H1 (cell line): ENCODE data around the gene SCRN3. TPM values are rescaled to one million over a fixed set of nuclear protein-coding genes. Genes with fewer than 3 reads are reported as not detected.

ENCODE experiments used
- CTCF ChIA-PET: fragments of 300-600 bp; sonication (Branson Sonifier 250); formaldehyde crosslinking; loops from one replicate; lab custom pipeline; 2021; ENCODE audit not compliant: partially characterized antibody; lab: Charles Lee
- POLR2A ChIA-PET: fragments of 300-600 bp; sonication (Branson Sonifier 250); formaldehyde crosslinking; loops from one replicate; lab custom pipeline; 2021; ENCODE audit warnings: inconsistent platforms; ENCODE audit not compliant: partially characterized antibody; lab: Charles Lee
- DNase-seq, 2 experiments: peaks; one replicate each; pipeline versions ENCODE4 v3.0.0 to v3.0.0-alpha.2; 2010 to 2022; ENCODE audit warnings: low spot score in 2 of 2, low read depth in 1 of 2, mixed read lengths in 1 of 2
- FAIRE-seq: peaks from 2 replicates; lab custom pipeline; 2011; peaks lifted over from hg19 to GRCh38; lab: Jason Lieb, UNC
- H2AFZ ChIP-seq: 2 replicates; pipeline ENCODE4 v1.8.1; 2012; ENCODE audit warnings: low read length, inconsistent platforms
- H2AK5ac ChIP-seq: 2 replicates; pipeline ENCODE4 v1.6.1; 2013; ENCODE audit warnings: low read depth, low read length
- H2BK120ac ChIP-seq: replicated peaks from 2 replicates; pipeline ENCODE3; 2013; ENCODE audit warnings: low read depth, low read length, inconsistent platforms
- H2BK12ac ChIP-seq: 2 replicates; pipeline ENCODE4 v1.6.1; 2013; ENCODE audit warnings: low read depth, low read length
- H2BK15ac ChIP-seq: 2 replicates; pipeline ENCODE4 v1.6.1; 2013; ENCODE audit warnings: low read length
- H2BK20ac ChIP-seq: 2 replicates; pipeline ENCODE4 v1.6.1; 2013; ENCODE audit warnings: low read length
- H2BK5ac ChIP-seq: 2 replicates; pipeline ENCODE4 v1.6.1; 2013; ENCODE audit warnings: low read depth, low read length
- H3K14ac ChIP-seq: 2 replicates; pipeline ENCODE4 v1.6.1; 2013; ENCODE audit warnings: inconsistent platforms; ENCODE audit not compliant: insufficient read length
- H3K18ac ChIP-seq: 2 replicates; pipeline ENCODE4 v1.6.1; 2013; ENCODE audit warnings: low read length; ENCODE audit errors: extremely low read depth
- H3K23ac ChIP-seq: 2 replicates; pipeline ENCODE4 v1.6.1; 2013; ENCODE audit warnings: inconsistent platforms; ENCODE audit not compliant: insufficient read length
- H3K23me2 ChIP-seq: 2 replicates; pipeline ENCODE4 v1.6.1; 2013; ENCODE audit warnings: low read depth, low read length
- H3K27ac ChIP-seq: 2 replicates; pipeline ENCODE4 v1.6.1; 2011; ENCODE audit warnings: low read depth, low read length, inconsistent platforms
- H3K27me3 ChIP-seq, 4 experiments: replicated peaks in 1 of 4; 1 replicate in 1 of 4; 2 replicates in 3 of 4; pipeline versions ENCODE4 v1.6.1 to v1.8.1; 2011 to 2013; ENCODE audit warnings: low read length in 3 of 4, mild to moderate bottlenecking in 3 of 4, inconsistent platforms in 2 of 4, mixed read lengths in 2 of 4, moderate library complexity in 1 of 4; ENCODE audit not compliant: control insufficient read depth in 3 of 4, insufficient read depth in 3 of 4; ENCODE audit errors: extremely low read depth in 1 of 4
- H3K36me3 ChIP-seq, 4 experiments: 2 replicates each; pipeline versions ENCODE4 v1.6.1 to v1.8.1; 2011 to 2013; ENCODE audit warnings: mild to moderate bottlenecking in 4 of 4, low read length in 3 of 4, moderate library complexity in 2 of 4, control low read depth in 1 of 4, inconsistent platforms in 1 of 4; ENCODE audit not compliant: insufficient read depth in 4 of 4, control insufficient read depth in 2 of 4
- H3K4ac ChIP-seq: replicated peaks from 2 replicates; pipeline ENCODE3; 2013; ENCODE audit warnings: low read length, low read depth, mixed read lengths, inconsistent platforms; ENCODE audit not compliant: insufficient read length
- H3K4me1 ChIP-seq, 4 experiments: replicated peaks in 1 of 4; 1 replicate in 1 of 4; 2 replicates in 3 of 4; pipeline versions ENCODE4 v1.6.1 to v1.8.1; 2011 to 2013; ENCODE audit warnings: low read length in 3 of 4, inconsistent platforms in 2 of 4, mixed read lengths in 1 of 4; ENCODE audit not compliant: insufficient read depth in 4 of 4, control insufficient read depth in 3 of 4
- H3K4me2 ChIP-seq, 2 experiments: 2 replicates each; pipeline versions ENCODE4 v1.6.1 to v1.8.1; 2011 to 2013; ENCODE audit warnings: low read depth in 2 of 2, low read length in 2 of 2, control low read depth in 1 of 2, inconsistent platforms in 1 of 2, mild to moderate bottlenecking in 1 of 2; ENCODE audit not compliant: insufficient read depth in 1 of 2
- H3K4me3 ChIP-seq, 4 experiments: fragments of 200-600, 300-600 bp in 1 of 4; sonication (generic), shearing (Covaris generic), sonication (Bioruptor Twin) in 1 of 4; 2 replicates each; pipeline versions ENCODE4 v1.5.1 to v1.8.1; 2011 to 2016; ENCODE audit warnings: low read length in 4 of 4, low read depth in 3 of 4, control low read depth in 2 of 4, inconsistent platforms in 2 of 4, mild to moderate bottlenecking in 2 of 4, mixed read lengths in 1 of 4, moderate library complexity in 1 of 4; ENCODE audit not compliant: insufficient read depth in 2 of 4; ENCODE audit errors: extremely low read depth in 1 of 4
- H3K56ac ChIP-seq: replicated peaks from 2 replicates; pipeline ENCODE3; 2013; ENCODE audit warnings: low read depth, mild to moderate bottlenecking, mixed read lengths, low read length, inconsistent platforms; ENCODE audit not compliant: insufficient read length
- H3K79me1 ChIP-seq: 2 replicates; pipeline ENCODE4 v1.6.1; 2013; ENCODE audit warnings: low read depth, low read length, control low read depth
- H3K79me2 ChIP-seq, 2 experiments: 2 replicates each; pipeline versions ENCODE4 v1.6.1 to v1.8.1; 2012 to 2013; ENCODE audit warnings: low read length in 2 of 2, mild to moderate bottlenecking in 2 of 2, inconsistent platforms in 1 of 2; ENCODE audit not compliant: insufficient read depth in 2 of 2, control insufficient read depth in 1 of 2
- H3K9ac ChIP-seq, 4 experiments: replicated peaks in 1 of 4; 1 replicate in 1 of 4; 2 replicates in 3 of 4; pipeline versions ENCODE4 v1.6.1 to v1.8.1; 2011 to 2013; ENCODE audit warnings: low read depth in 3 of 4, low read length in 3 of 4, control low read depth in 2 of 4, mild to moderate bottlenecking in 2 of 4, moderate library complexity in 2 of 4, inconsistent platforms in 1 of 4; ENCODE audit errors: extremely low read depth in 1 of 4
- H3K9me3 ChIP-seq, 2 experiments: 2 replicates each; pipeline versions ENCODE4 v1.6.1 to v1.8.1; 2012 to 2013; ENCODE audit warnings: mild to moderate bottlenecking in 2 of 2, moderate library complexity in 2 of 2, control low read depth in 1 of 2, inconsistent platforms in 1 of 2, low read depth in 1 of 2, low read length in 1 of 2, mixed read lengths in 1 of 2; ENCODE audit not compliant: insufficient read depth in 2 of 2
- H4K20me1 ChIP-seq, 2 experiments: replicated peaks in 1 of 2; 2 replicates each; pipeline versions ENCODE3 to v1.8.1; 2011 to 2013; ENCODE audit warnings: inconsistent platforms in 2 of 2, low read length in 2 of 2, mild to moderate bottlenecking in 1 of 2; ENCODE audit not compliant: insufficient read depth in 2 of 2, control insufficient read depth in 1 of 2
- H4K5ac ChIP-seq: 2 replicates; pipeline ENCODE4 v1.6.1; 2013; ENCODE audit warnings: low read length, low read depth, mixed read lengths, inconsistent platforms; ENCODE audit not compliant: insufficient read length
- H4K8ac ChIP-seq: 2 replicates; pipeline ENCODE4 v1.8.0; 2013; ENCODE audit warnings: mild to moderate bottlenecking, moderate library complexity, low read length, inconsistent platforms; ENCODE audit not compliant: insufficient read depth; ENCODE audit errors: extremely low read depth
- H4K91ac ChIP-seq: replicated peaks from 2 replicates; pipeline ENCODE3; 2013; ENCODE audit warnings: low read length, mixed read lengths, inconsistent platforms; ENCODE audit not compliant: insufficient read length
- ATF2 ChIP-seq: IDR thresholded peaks from 2 replicates; pipeline ENCODE4 v1.6.1; 2012; ENCODE audit warnings: low read length, inconsistent platforms
- CBX8 ChIP-seq: fragments of 300-800, 300-1000 bp; sonication (generic); IDR thresholded peaks from 2 replicates; pipeline ENCODE4 v1.7.1; 2016; ENCODE audit warnings: low read depth, low read length, borderline replicate concordance
- CREB1 ChIP-seq: IDR thresholded peaks from 2 replicates; pipeline ENCODE4 v1.6.1; 2012; ENCODE audit warnings: inconsistent platforms
- HDAC2 ChIP-seq, 2 experiments: fragments of 300-600 bp in 1 of 2; sonication (generic) in 1 of 2; IDR thresholded peaks; 2 replicates each; pipeline ENCODE4 v1.6.1; 2011 to 2012; ENCODE audit warnings: low read depth in 2 of 2, low read length in 2 of 2, mild to moderate bottlenecking in 2 of 2, moderate library complexity in 2 of 2, borderline replicate concordance in 1 of 2, inconsistent platforms in 1 of 2
- NANOG ChIP-seq: IDR thresholded peaks from 2 replicates; pipeline ENCODE4 v1.6.1; 2011; ENCODE audit warnings: low read length, low read depth, mild to moderate bottlenecking, inconsistent platforms; ENCODE audit not compliant: insufficient read depth, poor library complexity, severe bottlenecking
- PHF8 ChIP-seq: fragments of 200-600 bp; sonication (generic); conservative IDR thresholded peaks from 2 replicates; pipeline ENCODE4 v1.7.1; 2012; ENCODE audit warnings: low read depth, mild to moderate bottlenecking, inconsistent platforms, low read length, moderate library complexity
- RAD21 ChIP-seq, 2 experiments: IDR thresholded peaks in 1 of 2; conservative IDR thresholded peaks in 1 of 2; 2 replicates each; pipeline ENCODE4 v1.6.1; 2011; ENCODE audit warnings: low read depth in 2 of 2, low read length in 2 of 2, improper control_type of control experiment in 1 of 2, inconsistent platforms in 1 of 2, mild to moderate bottlenecking in 1 of 2, moderate library complexity in 1 of 2
- RBBP5 ChIP-seq: IDR thresholded peaks from 2 replicates; pipeline ENCODE4 v1.7.1; 2012; ENCODE audit warnings: low read depth, mild to moderate bottlenecking, inconsistent platforms, low read length, moderate library complexity, borderline replicate concordance
- RNF2 ChIP-seq: fragments of 200-900, 300-1000 bp; sonication (generic); IDR thresholded peaks from 2 replicates; pipeline ENCODE4 v1.7.1; 2016; ENCODE audit warnings: borderline replicate concordance, low read depth, mild to moderate bottlenecking, antibody characterized with exemption, low read length; ENCODE audit not compliant: poor library complexity, severe bottlenecking; ENCODE audit errors: missing control alignments
- SAP30 ChIP-seq: fragments of 300-600 bp; sonication (generic); IDR thresholded peaks from 2 replicates; pipeline ENCODE4 v1.7.1; 2012; ENCODE audit warnings: low read length, moderate library complexity, mild to moderate bottlenecking, inconsistent platforms; ENCODE audit not compliant: insufficient read depth, insufficient replicate concordance
- SP1 ChIP-seq: IDR thresholded peaks from 2 replicates; pipeline ENCODE4 v1.6.1; 2011; ENCODE audit warnings: low read depth, low read length
- WGBS, 2 experiments: shearing (Covaris generic) in 1 of 2; methylation state at CpG; one replicate each; pipeline versions ENCODE4 v1.1.6 to v1.1.7; 2013 to 2015; ENCODE audit warnings: low lambda C conversion rate in 2 of 2, mixed read lengths in 2 of 2, inconsistent platforms in 1 of 2, low coverage in 1 of 2, missing lambda C conversion rate in 1 of 2; ENCODE audit not compliant: insufficient replicate concordance in 2 of 2, insufficient coverage in 1 of 2, insufficient read length in 1 of 2; ENCODE audit errors: extremely low coverage in 1 of 2, missing lambda C conversion rate in 1 of 2; 5-methylcytosine and 5-hydroxymethylcytosine counted together
- polyA plus RNA-seq, 7 experiments: library from polyadenylated mRNA; depleted of rRNA in 3 of 7; stranded (reverse) in 5 of 7; unstranded in 2 of 7; fragments of >200 nt in 5 of 7; fragments of 200-250 nt in 2 of 7; gene quantifications; 1 replicate in 5 of 7; 2 replicates in 1 of 7; 4 replicates in 1 of 7; pipeline versions ENCODE4 v1.2.1 to v1.2.3, GENCODE V29; 2011 to 2013; ENCODE audit warnings: missing spikeins in 2 of 7, mixed read lengths in 2 of 7
- total RNA-seq: library from RNA; stranded (reverse); fragmentation: NEBNext Ultra II Directional; extraction: Animal tissue kit (Norgen Biotek cat#: 25700); gene quantifications from 2 replicates; pipeline ENCODE4 v1.2.1, GENCODE V29; 2021

The SCRN3 gene
- total and polyA plus RNA-seq, 2 of the 8 experiments (the other 6 are each of a cell fraction or from before 2014, with no cell fraction given) = 7.4 to 7.8 TPM

DNA sequence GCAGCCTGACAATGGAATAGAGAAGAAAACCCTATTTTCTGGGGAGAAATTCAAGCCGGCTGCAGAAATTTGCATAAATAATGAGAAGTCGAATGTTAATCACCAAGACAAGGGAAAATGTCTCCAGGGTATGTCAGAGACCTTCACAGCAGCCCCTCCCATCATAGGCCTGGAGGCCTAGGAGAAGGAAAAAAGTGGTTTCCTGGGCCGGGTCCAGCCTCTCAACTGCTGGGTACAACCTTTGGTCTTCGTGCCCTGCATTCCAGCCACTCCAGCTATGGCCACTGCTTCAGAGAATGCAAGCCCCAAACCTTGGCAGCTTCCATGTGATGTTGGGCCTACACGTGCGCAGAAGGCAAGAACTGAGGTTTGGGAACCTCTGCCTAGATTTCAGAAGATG lies 6.0 kb upstream of the SCRN3 start:
- H3K4me3 ChIP-seq = no peak overlapping the region
- H3K27me3 ChIP-seq = no peaks in the 10 kb centered on the region
- no peaks in the 10 kb centered on the region for H4K20me1 ChIP-seq
- H3K27ac ChIP-seq = no peak overlapping the region
- no peak for DNase-seq
- H3K18ac ChIP-seq = no peak overlapping the region
- no peak overlapping the region for H2AK5ac ChIP-seq
- no peak overlapping the region for H3K4ac ChIP-seq
- H4K5ac ChIP-seq = no peak overlapping the region
- H3K14ac ChIP-seq = no peak overlapping the region
- ChIA-PET POLR2A (no interaction called here), CTCF (no interaction called here)
- no peak overlapping the region for H3K4me2 ChIP-seq
- no peaks in the 10 kb centered on the region for H3K4me1 ChIP-seq
- no peak overlapping the region for H2BK20ac ChIP-seq
- no peak overlapping the region; the same call in 1 of the 2 replicates for H2BK5ac ChIP-seq
- H2AFZ ChIP-seq = no peak overlapping the region
- H3K36me3 ChIP-seq = peaks cover 2 to 11% (median 5%) of the 10 kb centered on the region in 4 experiments; a peak in 4 of 8 replicates
- WGBS, 2 experiments = 91% methylated on average over 6 of the region's 6 CpGs; no CpG with 5 or more reads in 1 of the 2 experiments
- no peak for FAIRE-seq
- H3K79me1 ChIP-seq = no peaks in the 10 kb centered on the region
- no peak overlapping the region for H2BK15ac ChIP-seq
- no peaks in the 10 kb centered on the region for H3K23me2 ChIP-seq
- no peak overlapping the region for H4K91ac ChIP-seq
- H4K8ac ChIP-seq = no peak overlapping the region
- no peak overlapping the region for H3K9ac ChIP-seq
- no peak overlapping the region for H2BK12ac ChIP-seq
- H3K56ac ChIP-seq = no peak overlapping the region
- H3K23ac ChIP-seq = no peak overlapping the region
- no peak overlapping the region for H2BK120ac ChIP-seq
- H3K79me2 ChIP-seq = peaks cover 0 to 14% of the 10 kb centered on the region in 2 experiments; a peak in 2 of 4 replicates
- no peaks in the 10 kb centered on the region for H3K9me3 ChIP-seq
- TF ChIP-seq RNF2 (no peak), RBBP5 (no peak), HDAC2 (IDR thresholded peaks at IDR 0.05; ENCODE audit: borderline replicate concordance in 1 of 2, low read depth in 2 of 2, low read length in 2 of 2) (no peak), SAP30 (no peak), PHF8 (no peak), ATF2 (no peak), SP1 (no peak), CBX8 (no peak), NANOG (no peak), CREB1 (no peak), RAD21 (IDR thresholded peaks at IDR 0.05 in 1 of 2, conservative IDR thresholded peaks at IDR 0.05 in 1 of 2; ENCODE audit: low read depth in 2 of 2, low read length in 2 of 2) (no peak)
